ENCODE results near the gene EBF4.

EBF4 gene

GRCh38 chr20:2700913-2701620, 8.5 kb downstream of the EBF4 start:
- Histone ChIP-seq H3K27me3 (peaks cover 66% of the 10 kb centered on the region), H3K36me3 (no peaks in the 10 kb centered on the region), H3K4me1 (ENCODE audit: control insufficient read depth in 1 of 2, insufficient read depth in 1 of 2, low read depth in 1 of 2, low read length in 1 of 2) (no peaks in the 10 kb centered on the region), H3K9me3 (no peaks in the 10 kb centered on the region), H3K4me3 (ENCODE audit: low read depth in 1 of 2, low read length in 1 of 2) (no peak overlapping the region), H3K27ac (no peak overlapping the region)
- TF ChIP-seq CTCF (IDR thresholded peaks at IDR 0.05), result no peak

GRCh38 chr20:2701671-2702081, 9.1 kb downstream of the EBF4 start:
- H3K27ac ChIP-seq, result no peak overlapping the region

GRCh38 chr20:2703716-2704475, 11.3 kb downstream of the EBF4 start:
- no peak for TF ChIP-seq CTCF (IDR thresholded peaks at IDR 0.05)
- H3K9me3 ChIP-seq, result no peaks in the 10 kb centered on the region
- H3K4me3 ChIP-seq (ENCODE audit: low read depth in 1 of 2, low read length in 1 of 2), result no peak overlapping the region
- peaks cover 67% of the 10 kb centered on the region for H3K27me3 ChIP-seq
- no peaks in the 10 kb centered on the region for H3K36me3 ChIP-seq
- no peak overlapping the region for H3K27ac ChIP-seq
- H3K4me1 ChIP-seq (ENCODE audit: control insufficient read depth in 1 of 2, insufficient read depth in 1 of 2, low read depth in 1 of 2, low read length in 1 of 2), result no peaks in the 10 kb centered on the region

More at GRCh38 chr20:2701671-2702081, 9.1 kb downstream of the EBF4 start:
- no peak for TF ChIP-seq CTCF (IDR thresholded peaks at IDR 0.05)
- Histone ChIP-seq H3K4me3 (ENCODE audit: low read depth in 1 of 2, low read length in 1 of 2) (no peak overlapping the region), H3K9me3 (no peaks in the 10 kb centered on the region), H3K27me3 (peaks cover 66% of the 10 kb centered on the region), H3K4me1 (ENCODE audit: control insufficient read depth in 1 of 2, insufficient read depth in 1 of 2, low read depth in 1 of 2, low read length in 1 of 2) (no peaks in the 10 kb centered on the region), H3K36me3 (no peaks in the 10 kb centered on the region)

GRCh38 chr20:2705931-2706645, 13.5 kb downstream of the EBF4 start:
- H3K9me3 ChIP-seq, result no peaks in the 10 kb centered on the region
- TF ChIP-seq CTCF (IDR thresholded peaks at IDR 0.05), result no peak
- no peak overlapping the region for H3K4me3 ChIP-seq (ENCODE audit: low read depth in 1 of 2, low read length in 1 of 2)
- H3K4me1 ChIP-seq (ENCODE audit: control insufficient read depth in 1 of 2, insufficient read depth in 1 of 2, low read depth in 1 of 2, low read length in 1 of 2), result no peaks in the 10 kb centered on the region
- no peak overlapping the region for H3K27ac ChIP-seq
- peaks cover 70% of the 10 kb centered on the region for H3K27me3 ChIP-seq
- no peaks in the 10 kb centered on the region for H3K36me3 ChIP-seq

GRCh38 chr20:2706688-2707352, 14.2 kb downstream of the EBF4 start:
- no peaks in the 10 kb centered on the region for H3K36me3 ChIP-seq
- H3K9me3 ChIP-seq, result no peaks in the 10 kb centered on the region
- no peaks in the 10 kb centered on the region for H3K4me1 ChIP-seq (ENCODE audit: control insufficient read depth in 1 of 2, insufficient read depth in 1 of 2, low read depth in 1 of 2, low read length in 1 of 2)
- no peak for TF ChIP-seq CTCF (IDR thresholded peaks at IDR 0.05)
- no peak overlapping the region for H3K4me3 ChIP-seq (ENCODE audit: low read depth in 1 of 2, low read length in 1 of 2)
- peaks cover 71% of the 10 kb centered on the region for H3K27me3 ChIP-seq
- H3K27ac ChIP-seq, result no peak overlapping the region
